NT2/D1 (cell line): ENCODE measurements around the gene FBXW9.

Source experiments
- SUZ12 ChIP-seq: IDR thresholded peaks from 2 replicates; pipeline ENCODE4 v1.6.1; 2011; ENCODE audit not compliant: insufficient read length, insufficient read depth; ENCODE audit errors: extremely low read depth
- YY1 ChIP-seq: IDR thresholded peaks from 2 replicates; pipeline ENCODE4 v1.6.1; 2011; ENCODE audit not compliant: insufficient read length, insufficient read depth
- ZNF274 ChIP-seq: IDR thresholded peaks from 2 replicates; pipeline ENCODE4 v1.6.1; 2011; ENCODE audit warnings: mild to moderate bottlenecking, low read depth, low read length

GRCh38 chr19:12647047-12647446 is 49.4 kb downstream of the FBXW9 start:
- TF ChIP-seq YY1 (no peak), ZNF274 (no peak), SUZ12 (no peak)
